Stimulated activated CD8-positive, alpha-beta memory T cell treated with anti-CD3 and anti-CD28 coated beads, Interleukin-7, amount 100 ng/mL, for 24 hours (primary cell): ENCODE results near the gene DOK3.
A peak's percentile ranks its signal among the peaks of the same experiment; 100 is the strongest.

Source experiments
- DNase-seq: peaks from one replicate; pipeline ENCODE4 v3.0.0-alpha.2; 2020; ENCODE audit warnings: low read depth

Gene DOK3

DNA sequence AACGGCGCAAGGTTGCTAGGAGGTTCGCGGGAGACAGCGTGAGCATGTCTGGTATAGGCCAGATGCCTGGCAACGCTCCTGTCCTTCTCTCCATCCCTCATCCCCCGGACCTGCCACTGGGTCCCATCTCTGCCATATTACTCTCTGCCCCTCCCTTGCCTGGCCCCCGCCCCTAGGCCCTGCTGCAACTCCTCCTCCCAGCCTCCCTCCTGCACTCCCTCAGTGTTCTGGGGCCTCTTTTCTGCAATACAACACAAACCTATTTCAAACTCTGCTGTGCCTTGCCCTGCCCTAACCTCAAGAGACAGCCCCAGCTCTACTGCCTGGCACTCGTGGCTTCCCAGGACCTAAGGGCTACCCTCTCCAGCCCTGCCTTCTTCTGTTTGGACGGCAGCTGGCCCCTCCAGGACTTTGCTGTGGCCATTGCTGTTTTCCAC, 27.2 kb downstream of the DOK3 start:
- DNase-seq, result no peak

DNA sequence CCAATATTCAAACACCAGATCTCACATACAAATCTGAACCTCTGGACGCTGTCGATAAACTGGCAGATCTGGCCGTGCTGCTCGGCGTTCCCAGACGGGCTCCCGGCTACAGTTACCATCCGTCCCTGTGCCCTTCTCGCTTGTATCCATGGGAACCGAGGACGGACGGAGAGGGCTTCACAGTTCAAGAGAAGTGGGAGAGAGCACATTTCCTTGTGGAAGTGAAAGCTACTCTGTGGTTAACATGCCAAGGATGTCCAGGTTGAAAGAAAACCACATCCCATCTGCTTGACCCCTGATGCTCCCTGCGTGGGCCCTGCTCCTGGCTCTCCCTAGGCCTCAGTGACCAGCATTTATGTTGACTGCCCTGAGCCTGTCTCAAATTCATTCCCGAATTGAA, 29.9 kb downstream of the DOK3 start:
- no peak for DNase-seq

DNA sequence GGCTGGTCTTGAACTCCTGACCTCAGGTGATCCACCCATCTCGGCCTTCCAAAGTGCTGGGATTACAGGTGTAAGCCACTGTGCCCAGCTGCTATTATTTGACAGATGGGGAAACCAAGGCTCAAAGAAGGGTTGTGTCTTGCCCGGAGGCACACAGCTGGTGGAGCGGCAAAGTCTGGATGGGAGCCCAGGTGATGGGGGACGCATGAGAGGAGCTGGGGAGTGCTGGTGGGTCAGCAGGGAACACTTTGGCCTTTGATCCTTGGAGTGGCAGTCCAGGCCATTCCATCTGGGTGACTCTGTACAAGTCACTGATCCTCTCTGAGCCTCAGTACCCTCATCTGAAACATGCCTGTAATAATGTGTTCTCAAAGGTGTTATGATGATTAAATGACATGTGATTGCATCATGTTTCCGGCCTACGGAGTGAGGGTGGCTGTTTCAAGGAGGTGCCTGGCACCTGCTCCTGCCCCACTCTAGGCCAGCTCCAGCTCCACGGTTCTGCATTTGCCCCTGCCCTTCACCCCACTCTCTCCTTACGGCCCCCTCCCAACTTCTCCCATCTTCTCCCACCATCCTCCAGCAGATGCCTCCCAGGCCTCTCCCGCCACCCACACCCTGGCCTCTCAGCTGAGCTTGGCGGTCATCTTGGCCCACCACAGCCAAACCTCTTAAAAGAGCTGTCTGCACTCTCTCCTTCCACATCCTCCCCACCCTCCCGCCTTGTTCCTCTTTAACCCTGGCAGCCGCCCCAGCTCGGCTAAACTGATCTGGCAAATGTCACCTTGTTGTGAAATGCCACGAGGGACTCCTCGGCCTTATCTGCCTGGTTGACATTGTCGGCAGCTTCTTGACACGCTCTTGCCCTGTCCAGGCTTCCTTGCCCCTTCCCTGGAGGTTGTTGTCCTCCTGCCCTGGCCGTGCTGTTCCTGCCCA, 30.6 kb downstream of the DOK3 start:
- DNase-seq, result no peak

DNA sequence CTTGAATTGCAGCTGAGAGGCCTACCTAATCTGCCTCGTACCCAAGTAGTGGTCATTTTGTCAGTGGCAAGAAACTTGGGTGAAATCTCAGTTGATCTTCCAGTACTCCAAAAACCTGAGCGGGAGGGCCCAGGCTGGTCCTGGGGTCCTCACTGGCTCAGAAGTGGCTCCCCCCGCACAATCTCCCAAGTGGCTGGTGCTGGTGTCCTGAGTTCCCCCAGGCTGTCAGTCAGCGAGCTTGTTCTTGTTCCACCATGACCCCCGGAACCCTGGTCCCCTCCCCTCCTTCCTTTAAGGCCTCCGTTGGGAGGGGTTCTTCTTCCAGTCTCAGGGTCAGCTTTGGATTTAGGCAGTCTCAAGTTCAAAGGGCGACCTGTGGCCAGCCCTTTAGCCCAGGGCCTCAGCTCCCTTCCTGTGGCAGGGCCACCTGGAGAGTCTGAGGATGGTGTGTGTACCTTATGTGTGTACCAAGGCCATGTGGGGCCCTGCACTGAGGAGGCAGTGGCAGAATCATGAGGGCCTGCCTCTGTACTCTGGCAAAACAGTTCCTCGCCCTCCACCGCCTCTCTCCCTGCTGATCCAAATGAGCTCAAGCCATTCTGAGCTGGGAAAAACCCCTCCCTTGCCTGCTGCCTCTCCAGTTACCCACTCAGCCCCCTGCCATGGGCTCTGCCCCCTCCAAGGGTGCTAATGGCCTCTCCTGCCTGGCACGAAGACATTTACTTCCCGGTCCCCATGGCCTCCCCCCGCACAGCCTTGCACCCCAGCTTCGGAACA, 31.7 kb downstream of the DOK3 start:
- DNase-seq, result no peak

DNA sequence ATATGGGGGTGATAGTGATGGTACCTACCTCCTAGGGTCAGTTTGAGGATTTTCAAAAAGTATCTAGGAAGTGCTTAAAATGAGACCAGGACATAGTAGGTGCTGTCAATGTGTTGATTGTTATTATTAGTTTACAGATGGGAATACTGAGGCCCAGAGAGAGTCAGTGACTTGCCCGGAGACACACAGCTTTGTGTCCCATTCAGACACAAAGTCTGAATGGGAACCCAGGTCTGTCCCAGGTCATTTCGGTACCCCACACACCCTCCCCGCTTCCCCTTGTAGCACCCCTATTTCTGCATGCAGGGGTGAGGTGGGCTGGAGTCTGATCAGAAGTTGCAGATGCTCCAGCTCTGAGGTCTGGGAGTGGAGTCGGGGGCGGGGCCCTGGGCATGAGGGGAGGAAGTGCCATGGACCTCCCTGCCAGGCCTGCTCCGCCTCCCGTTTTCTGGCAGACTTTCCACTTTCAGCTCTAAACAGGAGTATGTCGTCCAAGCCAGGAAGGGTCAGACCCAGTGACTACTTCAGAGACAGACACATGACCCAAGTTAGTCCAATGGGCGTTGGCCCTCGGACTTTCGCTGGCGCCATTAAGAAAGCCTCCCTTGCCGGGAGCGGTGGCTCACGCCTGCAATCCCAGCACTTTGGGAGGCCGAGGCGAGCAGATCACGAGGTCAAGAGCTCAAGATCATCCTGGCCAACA, 32.9 kb downstream of the DOK3 start:
- no peak for DNase-seq

DNA sequence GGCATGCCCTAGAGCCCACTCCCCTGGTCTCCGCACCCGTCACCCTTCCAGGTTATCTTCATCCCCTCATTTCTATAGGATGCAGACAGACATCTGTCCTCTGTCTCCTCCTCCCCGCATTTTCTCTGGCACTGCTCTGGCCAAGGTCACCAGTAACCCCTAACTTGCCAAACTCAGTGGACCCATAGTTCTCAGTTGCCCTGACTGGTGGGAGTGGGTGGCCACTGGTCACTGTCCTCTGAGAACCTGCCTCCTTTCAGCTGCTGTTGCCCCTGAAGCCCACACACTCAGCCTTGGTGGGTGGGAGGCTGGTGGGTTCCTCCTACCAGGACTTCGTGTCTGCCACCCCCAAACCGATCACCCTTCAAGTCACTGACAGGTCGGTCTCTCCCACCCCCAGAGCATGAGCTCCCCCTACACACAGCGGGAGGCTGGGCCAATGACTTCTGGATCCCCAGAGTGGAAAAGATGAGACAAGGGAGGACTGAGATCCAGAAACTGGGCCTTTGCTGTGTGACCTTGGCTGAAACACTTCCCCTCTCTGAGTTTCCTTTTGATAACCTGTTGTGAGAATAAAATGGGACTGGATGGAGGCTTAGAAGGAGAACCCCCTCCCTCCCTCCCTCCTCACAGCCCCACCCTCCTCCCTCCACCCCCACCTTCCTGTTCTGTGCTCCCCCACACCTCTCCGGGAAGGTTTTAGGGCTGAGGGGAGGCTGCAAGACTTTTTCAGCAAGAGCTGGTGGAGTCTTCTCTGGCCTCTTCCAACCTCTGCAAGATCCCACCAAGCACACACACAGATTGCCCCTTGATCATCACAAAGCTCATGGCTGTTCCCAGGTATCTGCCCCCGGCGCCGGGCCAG, 33.8 kb downstream of the DOK3 start:
- DNase-seq, result no peak

DNA sequence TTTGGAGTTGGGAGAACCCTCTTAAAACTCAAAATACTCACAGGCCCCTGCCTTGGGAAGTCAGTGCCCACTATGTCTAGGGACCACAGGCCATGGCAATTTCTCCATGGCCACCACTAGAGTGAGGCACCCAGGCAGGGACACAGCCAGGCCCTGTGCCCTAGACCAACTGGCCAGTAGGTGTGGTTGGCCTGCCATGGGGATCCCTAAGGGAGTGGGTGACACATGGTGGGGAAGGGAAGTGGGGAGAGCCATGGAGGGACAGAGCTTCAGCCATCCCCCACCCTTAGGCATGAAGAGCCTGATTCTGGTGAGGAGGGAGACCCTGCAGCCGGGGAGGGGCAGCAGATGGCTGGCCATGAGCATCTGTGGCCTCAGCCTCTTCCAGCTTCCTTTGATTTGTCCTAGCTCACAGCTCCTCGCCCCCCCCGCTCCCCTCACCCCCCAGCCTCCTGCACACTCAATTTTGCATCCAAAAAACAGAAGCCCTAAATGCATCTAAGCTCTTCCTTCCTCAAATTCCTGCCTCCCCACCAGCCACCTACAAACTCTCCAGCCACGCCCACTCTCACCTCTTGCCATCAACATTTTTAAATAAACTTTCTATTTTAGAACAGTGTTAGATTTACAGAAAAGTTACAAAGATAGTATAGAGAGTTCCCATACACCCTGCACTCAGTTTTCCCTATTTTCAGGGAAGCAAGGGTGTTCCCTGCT, 34.6 kb downstream of the DOK3 start:
- no peak for DNase-seq

DNA sequence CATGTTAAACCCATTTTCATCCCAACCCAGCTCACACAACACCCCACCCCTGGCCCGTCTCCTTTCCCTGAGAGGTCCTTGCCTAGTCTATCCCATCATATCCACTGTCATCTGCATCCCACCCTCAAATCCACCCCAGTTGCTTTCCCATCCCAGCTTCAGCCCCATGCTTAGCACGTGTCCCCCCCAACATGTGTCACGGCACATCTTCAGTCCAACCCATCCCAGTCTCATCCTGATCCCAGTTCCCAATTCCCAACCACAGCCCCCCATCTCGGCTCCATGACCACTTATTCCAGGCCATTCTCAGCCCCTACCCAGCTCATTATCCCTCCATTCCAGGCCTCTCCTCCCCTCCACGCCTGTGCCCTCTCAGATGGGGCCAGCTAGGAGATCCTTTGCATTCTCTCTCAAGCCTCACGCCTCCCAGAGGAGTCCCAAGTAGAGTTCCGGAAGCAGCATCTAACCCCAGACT, 35.6 kb downstream of the DOK3 start:
- no peak for DNase-seq

DNA sequence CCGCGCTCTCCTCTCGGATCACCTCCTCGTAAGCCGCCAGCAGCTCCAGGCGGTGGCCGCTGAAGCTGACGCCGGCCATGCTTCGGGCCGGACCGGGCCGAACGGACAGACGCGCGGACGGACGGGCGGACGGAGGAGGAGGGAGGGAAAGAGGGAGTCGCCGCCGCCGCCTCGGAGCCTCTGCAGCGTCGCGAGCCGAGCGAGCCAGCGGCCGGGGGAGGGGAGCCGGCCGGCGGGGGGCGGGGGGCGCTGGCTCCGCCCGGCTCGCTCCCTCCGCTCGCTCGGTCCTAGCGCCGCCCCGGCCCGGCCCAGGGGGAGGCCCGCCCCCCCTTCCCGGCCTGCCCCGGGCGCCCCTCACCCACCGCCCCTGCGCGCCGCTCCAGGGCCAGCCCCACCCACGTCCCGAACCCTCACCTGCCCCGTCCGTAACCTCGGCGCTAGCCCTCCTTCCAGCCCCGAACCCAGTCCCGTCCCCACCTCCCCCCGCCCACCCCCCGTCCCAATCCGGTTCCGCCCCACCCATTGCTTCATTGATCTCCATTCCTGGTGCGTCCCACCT, 36.1 kb downstream of the DOK3 start, which contains the start of gene DBN1:
TSS of gene DBN1 (minus strand) at position 192 of the 559 bp plus-strand sequence. CDS start at position 79, 113 bp downstream.
- no peak for DNase-seq

DNA sequence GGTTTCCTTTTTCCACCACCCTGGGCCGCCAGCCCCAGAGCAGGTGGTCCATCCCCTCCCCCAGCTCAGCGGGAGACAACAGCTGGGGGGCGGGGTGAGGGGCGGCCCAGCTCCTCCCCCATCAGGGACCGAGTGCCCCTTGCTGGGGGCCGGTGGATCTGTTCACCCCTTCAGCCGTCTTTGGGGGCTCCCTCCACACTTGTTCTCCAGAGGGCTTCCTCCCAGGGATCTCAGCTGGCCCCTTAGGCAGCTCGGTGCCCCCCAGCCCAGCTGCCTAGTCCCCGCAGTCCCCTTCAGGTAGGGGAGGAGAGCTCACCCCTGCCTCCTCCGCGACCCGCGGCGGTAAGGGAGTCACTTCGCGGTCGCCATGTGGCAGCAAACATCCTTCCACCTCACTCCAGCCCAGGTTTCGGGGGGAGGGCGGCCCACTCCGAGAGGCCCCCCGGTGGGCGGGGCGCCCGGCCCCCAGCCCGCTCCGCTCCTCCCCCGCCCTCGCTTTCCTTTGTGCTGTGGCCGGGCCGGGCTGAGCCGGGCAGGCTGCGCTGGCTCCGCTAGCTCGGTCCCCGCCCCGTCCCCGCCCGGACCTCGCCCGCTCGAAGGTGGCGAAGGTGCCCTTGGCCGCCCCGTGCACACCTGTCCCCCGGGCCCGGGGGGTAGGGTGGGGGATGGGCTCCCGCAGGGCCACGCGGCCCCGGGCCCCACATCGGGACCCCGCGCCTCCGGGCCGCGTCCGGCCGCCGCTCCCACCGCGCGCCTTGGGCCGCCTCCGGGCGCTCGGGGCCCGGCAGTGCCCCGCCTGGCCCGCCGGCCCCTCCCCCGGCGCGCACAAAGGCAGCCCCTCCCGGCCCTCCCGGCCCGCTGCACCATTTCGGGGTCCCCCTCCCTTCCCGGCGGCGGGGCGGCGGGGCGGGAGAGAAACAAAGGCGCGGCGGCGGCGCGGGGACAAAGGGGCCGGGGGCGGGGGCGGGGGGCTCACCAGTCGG, 36.9 kb downstream of the DOK3 start:
- DNase-seq, result peak; percentile 48

DNA sequence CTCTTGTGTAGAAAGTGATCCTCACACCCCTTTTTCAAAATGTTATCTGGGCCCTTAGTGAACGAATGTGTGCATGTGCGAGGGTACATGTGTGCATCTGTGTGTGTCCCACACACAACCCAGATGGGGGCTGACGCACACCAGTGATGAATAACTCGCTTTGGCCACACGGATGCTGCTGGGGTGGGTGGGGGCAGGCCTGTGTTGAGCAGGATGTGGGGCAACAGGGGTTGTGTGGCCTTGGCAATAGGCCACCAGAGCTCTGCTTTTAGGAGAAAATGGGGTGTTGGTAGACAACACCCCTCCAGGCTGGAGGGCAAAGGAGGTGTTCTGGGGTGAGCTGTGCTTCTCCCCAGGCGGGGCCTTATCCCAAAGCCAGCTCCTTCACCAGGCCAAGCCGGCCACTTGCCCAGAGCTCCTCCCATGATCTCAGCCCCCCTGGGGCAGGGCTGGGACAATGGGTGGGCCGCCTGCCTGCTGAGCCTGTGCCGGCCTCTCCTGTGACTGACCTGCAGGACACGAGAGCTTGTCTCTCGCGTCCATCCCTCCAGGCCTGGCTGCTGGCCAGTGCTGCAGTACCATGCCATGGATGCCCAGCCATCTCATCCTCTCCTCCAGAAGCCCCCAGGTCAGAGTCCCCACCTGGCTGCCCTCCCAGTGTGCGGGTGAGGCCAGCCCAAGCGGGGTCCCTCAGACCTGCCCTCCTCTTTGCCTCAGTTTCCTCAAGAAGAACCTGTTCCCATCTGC, 37.8 kb downstream of the DOK3 start:
- DNase-seq, result no peak

DNA sequence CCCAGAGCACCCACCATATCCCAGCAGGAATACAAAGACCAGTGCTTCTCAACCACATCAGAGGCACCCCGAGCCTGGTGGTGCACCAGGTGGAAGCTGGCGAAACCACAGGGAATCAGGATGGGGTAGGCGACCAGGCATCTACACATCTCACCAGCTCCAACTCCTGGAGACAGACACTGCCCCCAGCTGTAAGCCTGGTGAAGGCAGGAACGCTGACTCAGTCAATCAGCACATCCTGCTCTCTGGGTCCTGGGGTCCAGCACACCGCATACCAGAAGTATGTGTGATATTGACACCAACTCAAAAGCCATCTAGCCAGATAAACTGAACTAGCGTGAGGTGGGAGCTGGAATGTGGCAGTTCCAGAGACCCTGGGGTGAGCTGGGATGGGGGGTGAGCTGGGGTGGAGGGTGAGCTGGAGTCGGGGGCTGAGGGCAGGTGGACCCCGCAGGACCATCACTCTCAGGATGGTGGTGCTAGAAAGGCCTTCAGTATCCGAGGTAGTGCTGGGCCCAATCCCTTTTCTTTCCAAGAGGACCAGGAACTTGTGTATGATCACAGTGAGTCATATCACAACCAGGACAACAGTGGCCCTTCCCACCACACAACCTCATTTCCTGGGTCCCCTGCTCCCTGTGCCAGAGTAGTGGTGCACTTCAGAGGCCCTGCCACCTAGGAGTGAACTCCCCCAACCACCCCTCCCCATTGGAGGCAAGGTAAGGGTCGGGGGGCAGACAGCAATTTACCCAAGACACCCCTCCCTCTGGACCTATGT, 38.7 kb downstream of the DOK3 start:
- no peak for DNase-seq

DNA sequence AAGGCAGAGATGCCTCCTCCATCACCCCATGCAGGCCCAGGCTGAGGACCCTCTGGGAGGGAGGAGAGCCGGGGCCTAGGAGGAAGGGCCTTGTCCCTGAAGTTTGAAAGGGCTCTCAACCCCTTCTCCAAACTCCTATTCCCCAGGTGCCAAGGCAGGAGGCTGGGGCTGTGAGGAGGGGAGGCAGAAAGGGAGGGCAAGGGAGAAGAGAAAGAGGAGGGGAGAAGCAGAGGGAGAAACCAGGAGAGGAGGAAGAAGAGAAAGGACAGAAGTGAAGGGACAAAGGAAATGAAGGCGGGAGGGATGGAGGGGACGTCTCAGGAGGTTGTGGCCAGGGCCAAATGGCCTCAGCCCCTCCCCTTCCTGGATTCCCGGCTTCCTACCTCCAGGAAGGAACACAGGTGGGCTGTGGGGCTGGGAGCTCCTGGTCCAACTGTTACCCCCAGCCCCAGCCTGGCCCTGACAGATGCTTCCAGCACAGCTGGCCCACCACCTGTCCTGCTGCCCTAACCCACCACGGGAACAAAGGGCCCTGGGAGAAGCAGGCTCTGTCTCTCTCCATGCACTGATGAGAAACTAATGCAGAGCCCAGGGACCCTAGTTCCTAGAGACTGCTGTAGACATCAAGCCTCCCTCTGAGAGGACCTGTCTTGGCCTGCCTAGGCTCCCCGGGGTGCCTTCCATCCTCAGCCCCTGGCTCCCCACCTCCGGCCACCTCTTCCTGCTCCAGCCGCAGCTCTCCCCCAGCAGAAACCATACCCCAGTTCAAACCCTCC, 39.7 kb downstream of the DOK3 start:
- DNase-seq, result no peak

DNA sequence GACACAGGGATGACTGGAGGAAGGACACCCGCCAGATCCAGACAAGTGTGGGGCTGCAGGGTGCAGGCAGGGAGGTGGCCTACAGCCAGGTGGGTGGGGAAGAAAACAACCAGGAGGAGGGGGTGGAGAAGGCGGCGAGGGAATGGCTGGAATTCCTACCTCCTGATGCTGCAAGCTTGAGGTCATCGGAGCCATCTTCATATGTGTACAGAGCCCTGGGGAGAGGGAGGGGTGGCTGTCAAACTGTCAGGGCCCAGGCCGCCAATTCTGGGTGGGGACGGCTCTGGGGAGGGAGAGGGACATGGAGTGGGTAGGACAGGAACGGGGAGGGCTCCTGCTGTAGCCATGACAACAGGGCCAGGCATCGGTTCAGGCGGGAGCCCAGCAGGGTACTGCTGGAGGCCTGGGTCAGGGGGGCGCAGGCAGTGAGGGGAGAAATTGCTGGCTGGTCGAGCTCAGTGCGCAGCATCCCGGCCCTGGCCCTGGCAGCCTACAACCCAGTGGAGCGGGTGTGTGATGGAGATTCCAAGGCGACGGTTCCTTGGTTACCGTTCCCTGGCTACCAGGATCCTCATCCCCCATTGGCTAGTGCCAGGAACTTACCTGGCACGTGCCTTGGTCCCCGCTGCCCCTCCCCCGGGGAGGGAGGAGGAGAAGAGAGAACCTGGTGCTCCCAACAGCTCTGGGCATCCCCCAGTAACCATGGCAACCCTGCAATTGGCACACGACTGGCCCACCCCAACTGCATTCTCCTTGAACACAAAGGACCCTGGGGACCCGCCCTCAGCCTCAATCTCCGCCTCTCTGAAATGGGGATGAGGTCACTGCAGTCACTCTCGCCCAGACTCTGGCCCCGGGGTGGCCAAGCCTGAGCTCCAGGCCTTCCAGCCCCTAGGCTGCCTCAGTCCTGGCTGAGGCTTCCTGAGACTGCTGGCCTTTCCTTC, 40.7 kb downstream of the DOK3 start:
- DNase-seq, result no peak

DNA sequence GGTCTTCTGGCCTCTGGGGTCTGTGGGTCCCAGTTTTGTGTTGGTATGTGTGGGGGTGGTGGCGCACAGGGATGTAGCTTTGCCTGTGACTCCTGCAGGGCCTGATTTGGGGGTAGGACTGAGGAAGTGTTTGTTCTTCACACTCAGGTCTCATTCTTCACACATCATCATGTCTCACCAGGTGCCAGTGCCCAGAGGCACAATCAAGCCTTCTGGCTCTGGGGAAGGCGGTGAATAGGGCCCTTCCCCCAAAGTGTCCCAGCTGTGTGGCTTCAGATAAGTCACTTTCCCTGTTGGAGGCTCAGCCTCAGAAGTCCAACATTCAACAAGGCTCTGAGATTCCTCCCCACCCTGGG, 41.3 kb downstream of the DOK3 start:
- no peak for DNase-seq

DNA sequence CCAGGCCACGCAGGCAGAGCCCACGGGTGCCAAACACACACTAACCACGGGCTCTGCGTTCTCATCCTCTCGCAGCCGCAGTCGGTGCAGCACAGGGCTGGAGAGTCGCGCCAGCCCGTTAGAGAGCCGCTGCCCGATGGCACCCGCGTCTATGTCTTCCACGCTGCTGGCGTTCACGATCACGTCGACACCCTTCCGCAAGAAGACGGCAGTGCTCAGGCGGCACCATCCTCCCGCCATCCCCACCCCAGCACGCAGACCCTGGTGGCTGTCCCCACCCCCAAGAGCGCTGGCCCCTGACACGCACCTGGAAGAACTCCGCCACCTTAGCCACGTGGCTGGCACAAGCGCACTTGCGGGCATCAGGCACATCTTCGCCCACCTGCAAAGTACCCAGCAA, 42.2 kb downstream of the DOK3 start:
- DNase-seq, result no peak
